Left renal cortex interstitium (tissue), 4 donors: ENCODE data around the gene ATG2A. TPM values are rescaled to one million over a fixed set of nuclear protein-coding genes. Genes with fewer than 3 reads are reported as not detected.

Experiments
- DNase-seq, 4 donors: peaks; one replicate each; pipeline ENCODE4 v3.0.0-alpha.2; 2013; ENCODE audit warnings: low read depth in 4 of 4, low spot score in 2 of 4, missing footprints in 1 of 4
- polyA plus RNA-seq, 4 donors: library from polyadenylated mRNA; unstranded; fragments of 120-200 nt; gene quantifications; one replicate each; pipeline ENCODE4 v1.2.1, GENCODE V29; 2013; ENCODE audit not compliant: insufficient read length in 4 of 4

ATG2A gene
- polyA plus RNA-seq, 4 donors: 12.2 to 28.1 (median 21.6) TPM

DNA sequence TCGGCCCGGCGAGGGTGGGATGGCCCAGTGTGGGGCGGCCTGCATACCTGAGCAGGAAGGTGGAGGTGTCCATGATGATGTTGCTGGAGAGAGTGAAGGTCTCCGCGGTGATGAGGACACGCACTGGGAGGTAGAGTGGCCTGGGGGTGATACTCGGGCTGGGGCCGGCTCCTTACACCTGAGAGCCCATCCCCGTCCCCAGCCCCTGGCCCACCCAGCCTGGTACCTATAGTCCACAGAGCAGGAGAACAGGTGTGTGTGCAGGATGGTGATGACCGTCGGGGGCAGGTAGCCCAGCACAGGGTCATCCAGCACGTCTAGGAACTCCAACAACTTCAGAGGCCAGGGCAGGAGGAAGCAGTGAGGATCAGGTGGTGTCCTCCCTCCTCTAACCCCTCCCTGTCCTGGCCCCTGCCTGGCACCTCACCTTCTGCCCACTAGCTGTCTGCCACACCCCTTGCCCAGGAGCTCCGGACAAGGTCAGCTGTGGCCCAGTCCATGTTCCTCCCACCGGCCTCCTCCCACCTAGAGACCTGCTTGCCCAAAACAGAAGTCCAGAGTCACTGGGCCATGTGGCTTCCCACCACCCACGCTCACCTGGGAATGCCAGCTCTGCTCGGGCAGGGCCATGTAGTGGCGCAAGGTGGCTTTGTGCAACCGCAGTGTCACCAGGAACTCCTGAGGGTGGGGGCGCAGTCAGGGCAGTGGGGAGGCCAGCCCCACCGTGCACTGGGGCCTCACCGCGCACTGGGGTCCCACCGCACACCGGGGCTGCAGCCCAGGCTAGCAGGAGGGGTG, 11.3 kb downstream of the ATG2A start:
- no peak for DNase-seq

- no peak for DNase-seq
Observed at GRCh38 chr11:64903291-64903833, 13.6 kb downstream of the ATG2A start.

GRCh38 chr11:64902102-64902900, 14.7 kb downstream of the ATG2A start:
- DNase-seq: no peak

DNA sequence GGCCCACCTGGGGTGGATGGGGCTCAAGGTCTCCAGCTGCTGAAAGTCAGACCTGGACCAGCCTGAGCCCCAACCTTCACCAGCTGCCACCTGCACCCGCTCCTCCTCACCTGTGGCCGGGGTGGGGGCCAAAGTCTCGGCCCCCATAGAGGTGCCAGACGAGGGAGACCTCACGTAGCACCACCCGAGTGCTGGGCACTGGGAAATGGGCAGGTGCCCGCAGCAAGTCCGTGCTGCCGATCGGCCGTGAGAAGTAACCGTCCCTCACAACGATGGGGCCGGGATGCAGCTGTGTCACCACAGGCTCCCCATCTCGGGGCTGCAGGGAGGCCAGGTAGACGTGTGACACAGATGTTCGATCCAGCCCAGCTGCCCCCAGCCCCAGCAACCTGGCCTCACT, 16.2 kb downstream of the ATG2A start:
- DNase-seq: no peak

GRCh38 chr11:64900263-64900678, 16.7 kb downstream of the ATG2A start:
- DNase-seq: no peak

GRCh38 chr11:64898541-64898940, 18.5 kb downstream of the ATG2A start:
- DNase-seq: no peak

- no peak for DNase-seq
Observed at GRCh38 chr11:64898076-64898445, 18.9 kb downstream of the ATG2A start.

DNA sequence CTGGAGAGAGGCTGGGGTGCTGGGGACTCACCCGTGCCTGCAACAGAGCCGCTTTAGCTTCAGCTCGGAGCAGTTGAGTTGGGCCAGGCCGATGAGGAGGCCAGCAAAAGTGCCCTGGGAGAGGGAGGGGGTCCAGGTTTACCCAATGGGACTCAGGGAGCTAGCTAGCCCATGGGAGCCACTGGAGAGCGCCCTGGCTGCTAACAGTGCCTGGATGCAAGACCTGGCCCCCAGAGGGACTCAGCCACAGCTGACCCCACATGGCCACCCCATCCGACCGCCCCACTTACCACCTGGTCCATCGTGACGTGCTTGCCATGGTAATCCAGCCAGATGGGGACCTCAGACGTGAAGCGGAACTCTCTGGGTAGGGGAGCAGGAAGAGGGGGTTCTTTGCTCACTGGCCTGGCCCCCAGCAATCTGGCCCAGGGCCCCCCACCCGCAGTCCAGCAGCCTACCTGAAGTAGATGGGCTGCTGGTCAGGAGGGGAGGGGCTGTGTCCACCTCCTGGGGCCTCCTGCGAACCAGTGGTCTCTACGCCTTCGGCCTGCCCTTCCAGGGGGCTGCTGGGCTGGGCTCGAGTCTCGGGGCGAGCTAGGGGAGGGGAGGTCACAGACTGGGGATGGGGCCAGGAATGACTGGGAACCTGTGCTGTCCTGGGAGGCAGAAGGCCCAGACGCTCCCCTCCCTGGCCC, 19.5 kb downstream of the ATG2A start:
- DNase-seq: no peak

DNA sequence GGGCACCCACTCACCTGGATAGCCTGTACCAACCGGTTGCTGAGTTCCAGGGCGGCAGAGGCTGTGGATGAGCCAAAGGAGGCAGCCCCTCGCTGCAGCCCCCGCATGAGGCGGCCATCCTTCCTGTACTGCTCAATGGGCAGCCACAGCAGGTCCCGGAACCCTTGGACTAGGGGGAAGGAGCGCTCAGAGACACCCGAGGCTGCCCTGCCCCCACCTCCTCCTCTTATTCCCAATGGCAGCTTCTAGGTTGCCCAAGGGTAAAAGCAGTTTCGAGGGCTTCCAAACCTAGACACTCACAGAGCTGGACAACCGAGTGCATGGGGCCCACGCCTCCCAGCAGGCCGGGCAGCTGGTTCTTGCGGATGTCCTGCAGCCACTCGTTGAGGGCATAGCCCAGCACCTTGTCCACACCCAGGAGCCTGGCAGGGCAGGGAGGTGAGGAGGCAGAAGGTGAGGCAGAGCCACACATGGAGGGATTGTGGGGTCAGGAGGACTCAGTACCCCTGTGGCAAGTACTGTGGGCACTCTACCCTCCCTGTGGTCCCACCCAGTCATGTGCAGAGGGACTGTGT, 20.5 kb downstream of the ATG2A start:
- DNase-seq: no peak

- DNase-seq: no peak
Observed at GRCh38 chr11:64894812-64895452, 22.1 kb downstream of the ATG2A start.

DNA sequence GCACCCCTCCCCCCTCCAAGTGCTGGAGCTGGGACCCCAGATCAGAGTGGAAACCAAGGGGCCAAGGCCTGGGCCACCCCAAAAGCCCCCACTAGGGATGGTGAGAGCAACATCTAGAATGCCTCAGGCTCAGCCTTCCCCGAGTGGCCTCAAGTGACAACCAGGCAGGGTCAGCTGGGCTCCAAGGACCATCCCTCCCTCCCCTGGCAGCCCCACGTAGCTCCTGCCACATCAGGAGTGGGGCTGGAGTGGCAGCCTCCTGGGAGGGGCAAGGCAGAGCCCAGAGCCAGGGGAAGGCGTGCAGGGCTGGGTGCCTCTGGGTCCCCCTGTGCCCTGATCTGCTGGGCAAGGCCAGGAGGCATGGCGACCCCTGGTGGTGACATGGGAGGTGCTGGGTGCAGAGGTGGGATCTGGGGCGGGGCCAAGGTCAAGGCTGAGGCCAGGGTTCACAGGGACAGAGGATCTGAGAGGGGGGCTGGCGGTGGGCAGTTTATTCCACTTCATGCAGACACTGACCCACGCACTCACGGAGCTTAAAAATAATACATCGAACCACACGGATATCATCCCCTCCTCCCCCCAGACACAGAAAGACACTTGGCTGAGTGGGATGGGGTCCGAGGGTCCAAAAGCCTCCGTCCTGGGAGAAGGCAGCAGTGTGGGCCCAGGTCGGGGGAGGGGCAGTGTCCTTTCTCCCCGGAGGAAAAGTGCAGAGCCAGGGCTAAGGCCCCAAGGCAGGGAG, 22.8 kb downstream of the ATG2A start:
- no peak for DNase-seq

DNA sequence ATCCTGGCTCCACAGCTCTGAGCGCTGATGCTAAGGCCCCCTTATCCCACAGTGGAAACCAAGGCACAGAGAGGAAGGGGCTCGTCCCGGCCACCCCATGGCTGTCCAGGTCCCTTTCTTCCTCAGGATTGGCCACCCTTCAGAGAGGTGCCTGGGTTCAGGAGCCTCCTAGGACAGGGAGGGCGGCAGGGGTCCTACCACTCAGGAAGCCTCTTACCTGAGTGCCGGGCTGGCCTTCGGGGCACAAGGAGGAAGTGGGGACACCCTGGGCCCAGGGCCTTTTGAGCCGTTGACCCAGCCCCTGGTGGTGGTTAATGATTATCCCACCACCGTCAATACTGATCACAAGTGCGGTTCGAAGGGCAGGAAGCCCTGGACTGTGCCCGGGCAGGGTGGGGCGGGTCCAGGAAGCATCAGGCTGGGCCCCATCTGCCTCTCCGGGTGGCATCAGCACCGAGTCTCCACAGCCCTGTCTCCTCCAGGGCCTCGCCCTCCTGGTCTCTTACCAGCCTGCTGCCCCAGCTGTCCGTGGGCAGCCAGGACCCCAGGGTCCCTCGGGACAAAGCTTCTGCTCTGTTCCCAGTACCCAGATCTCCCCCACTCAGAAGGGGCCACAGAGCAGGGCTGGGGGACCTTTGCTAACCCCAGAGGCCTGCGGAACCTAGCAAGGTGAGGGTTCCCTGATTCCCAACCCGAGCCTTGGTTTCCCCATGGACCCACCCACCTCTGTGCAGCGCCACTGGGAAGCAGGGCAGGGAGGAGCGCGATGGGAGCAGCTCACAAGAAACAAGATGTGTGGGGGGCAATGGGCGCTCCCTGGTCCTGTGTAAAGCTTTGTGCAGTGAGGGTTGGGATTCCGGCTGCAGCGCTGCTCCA, 23.6 kb downstream of the ATG2A start:
- DNase-seq: no peak

DNA sequence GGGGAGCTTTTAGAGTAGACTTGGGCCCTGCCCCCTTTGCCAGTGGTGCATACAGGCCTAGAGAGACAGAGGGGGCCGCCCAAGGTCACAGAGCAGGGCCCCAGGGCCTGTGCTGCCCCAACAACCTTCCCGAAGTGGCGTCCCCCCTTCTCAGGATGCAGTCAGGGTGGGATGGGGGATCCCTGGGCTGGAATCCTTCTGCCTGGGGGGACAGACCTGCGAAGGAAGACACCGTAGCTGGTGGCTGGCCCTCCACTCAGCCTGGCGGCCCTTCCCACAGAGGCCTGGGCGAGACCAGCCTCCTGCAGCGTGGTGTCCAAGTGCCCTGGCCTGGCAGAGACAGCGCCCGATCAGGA, 24.2 kb downstream of the ATG2A start:
- no peak for DNase-seq

DNA sequence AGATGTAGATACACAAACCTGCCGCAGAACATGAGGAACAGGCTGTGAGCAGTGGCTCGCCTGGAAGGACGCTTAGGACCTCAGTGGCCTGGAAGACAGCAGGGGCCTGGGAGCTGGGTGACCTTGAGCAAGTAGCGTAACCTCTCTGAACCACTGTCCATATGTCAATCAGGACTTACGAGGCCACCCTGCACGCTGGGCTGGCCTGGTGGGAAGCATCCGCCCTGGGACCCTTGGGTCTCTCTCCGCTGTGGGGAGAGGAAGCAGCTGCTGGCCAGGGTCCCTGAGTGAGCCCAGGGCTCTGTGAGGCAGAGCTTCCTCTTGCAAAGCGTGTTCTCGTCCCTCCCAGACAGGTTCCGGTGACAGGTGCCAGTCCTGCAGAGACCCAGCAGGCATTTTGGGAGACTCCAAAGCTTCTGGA, 24.6 kb downstream of the ATG2A start:
- no peak for DNase-seq

DNA sequence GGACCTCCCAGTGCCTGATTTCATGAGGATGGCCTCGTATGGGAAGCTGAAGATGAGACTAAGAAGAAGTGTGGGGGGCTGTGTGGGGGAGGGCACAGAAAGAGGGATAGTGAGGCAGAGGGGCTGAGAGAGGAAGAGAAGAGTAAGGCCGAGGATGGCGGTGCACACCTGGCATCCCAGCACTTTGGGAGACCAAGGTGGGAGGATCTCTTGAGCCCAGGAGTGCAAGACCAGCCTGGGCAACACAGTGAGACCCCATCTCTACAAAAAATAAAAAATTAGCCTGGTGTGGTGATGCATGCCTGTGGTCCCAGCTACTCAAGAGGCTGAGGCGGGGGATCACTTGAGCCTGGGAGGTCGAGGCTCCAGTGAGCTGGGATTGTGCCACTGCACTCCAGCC, 25.1 kb downstream of the ATG2A start:
- DNase-seq: no peak

GRCh38 chr11:64891215-64891848, 25.7 kb downstream of the ATG2A start:
- no peak for DNase-seq

- DNase-seq: no peak
Observed at GRCh38 chr11:64890522-64890939, 26.5 kb downstream of the ATG2A start.
